Lower leg skin (tissue), 4 donors: ENCODE data around the gene SMARCE1. TPM values are rescaled to one million over a fixed set of nuclear protein-coding genes. Genes with fewer than 3 reads are reported as not detected.

Experiments used
- DNase-seq, 2 donors: peaks; one replicate each; pipeline ENCODE4 v3.0.0-alpha.2; 2019; ENCODE audit warnings: low spot score in 2 of 2
- H3K4me3 ChIP-seq: fragments of 200-600 bp; sonication (generic); 2 replicates; pipeline ENCODE4 v1.5.1; 2017; ENCODE audit warnings: mild to moderate bottlenecking, low read depth; ENCODE audit not compliant: poor library complexity, severe bottlenecking
- POLR2A ChIP-seq, 2 donors: fragments of 450-650 bp; IDR thresholded peaks; one replicate each; pipeline ENCODE4 v1.6.1; 2016 to 2017; ENCODE audit warnings: antibody characterized with exemption in 2 of 2, mild to moderate bottlenecking in 1 of 2, moderate library complexity in 1 of 2
- WGBS, 2 donors: methylation state at CpG; one replicate each; pipeline ENCODE4 v1.1.5; 2018; 5-methylcytosine and 5-hydroxymethylcytosine counted together
- intact Hi-C: fragments of 100-400 bp; cut with DNase I; formaldehyde crosslinking; loops from one replicate; pipeline ENCODE4 v1.15.0; 2023; ENCODE audit warnings: low total_unique reads
- total RNA-seq, 4 donors: library from RNA; depleted of rRNA; stranded (reverse); fragments of >200 nt; gene quantifications; one replicate each; pipeline ENCODE4 v1.1.0, GENCODE V29; 2016
- TF ChIP-seq, protein P1 (sequence below), 3 donors: fragments of 450-650 bp; IDR thresholded peaks; one replicate each; pipeline ENCODE4 v1.5.1; 2016; ENCODE audit warnings: antibody characterized with exemption in 3 of 3, mild to moderate bottlenecking in 3 of 3, moderate library complexity in 2 of 3

Gene SMARCE1
- total RNA-seq, 4 donors from 2014 or later = 63.2 to 77.2 (median 67.6) TPM

DNA sequence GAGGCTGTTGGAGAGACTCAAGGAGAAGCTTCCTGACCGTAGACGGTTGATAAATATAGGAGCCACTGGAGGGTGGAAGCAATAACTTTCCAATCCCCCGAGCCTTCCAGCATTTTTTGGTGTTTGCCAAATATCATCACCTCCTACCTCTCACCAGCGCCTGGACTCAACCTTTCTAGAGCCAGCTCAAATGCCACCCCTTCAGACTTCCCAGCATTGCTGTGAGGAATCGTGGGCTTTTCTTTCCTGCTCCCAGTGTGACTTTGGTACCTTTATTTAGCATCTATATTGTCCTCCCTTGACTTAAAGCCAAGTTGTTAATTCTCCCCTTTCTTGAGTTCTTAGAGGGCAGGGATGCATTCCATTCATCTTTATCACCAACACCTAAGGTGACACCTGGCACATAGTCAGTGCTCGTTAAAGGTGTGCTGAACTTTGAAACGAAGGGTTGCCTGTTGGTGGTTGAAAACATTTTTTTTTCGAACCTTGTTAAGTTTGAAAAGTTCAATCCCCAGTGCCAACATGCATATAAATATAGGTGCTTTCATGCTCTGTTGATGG, 47.1 kb downstream of the SMARCE1 start:
- WGBS, 2 donors = 53 to 59% methylated on average over 8 of the region's 8 CpGs
- DNase-seq = no peak
- no peak overlapping the region for H3K4me3 ChIP-seq
- intact Hi-C loops = no loop called here
- TF ChIP-seq POLR2A (IDR thresholded peaks at IDR 0.05) = no peak
- TF ChIP-seq, protein P1, sequence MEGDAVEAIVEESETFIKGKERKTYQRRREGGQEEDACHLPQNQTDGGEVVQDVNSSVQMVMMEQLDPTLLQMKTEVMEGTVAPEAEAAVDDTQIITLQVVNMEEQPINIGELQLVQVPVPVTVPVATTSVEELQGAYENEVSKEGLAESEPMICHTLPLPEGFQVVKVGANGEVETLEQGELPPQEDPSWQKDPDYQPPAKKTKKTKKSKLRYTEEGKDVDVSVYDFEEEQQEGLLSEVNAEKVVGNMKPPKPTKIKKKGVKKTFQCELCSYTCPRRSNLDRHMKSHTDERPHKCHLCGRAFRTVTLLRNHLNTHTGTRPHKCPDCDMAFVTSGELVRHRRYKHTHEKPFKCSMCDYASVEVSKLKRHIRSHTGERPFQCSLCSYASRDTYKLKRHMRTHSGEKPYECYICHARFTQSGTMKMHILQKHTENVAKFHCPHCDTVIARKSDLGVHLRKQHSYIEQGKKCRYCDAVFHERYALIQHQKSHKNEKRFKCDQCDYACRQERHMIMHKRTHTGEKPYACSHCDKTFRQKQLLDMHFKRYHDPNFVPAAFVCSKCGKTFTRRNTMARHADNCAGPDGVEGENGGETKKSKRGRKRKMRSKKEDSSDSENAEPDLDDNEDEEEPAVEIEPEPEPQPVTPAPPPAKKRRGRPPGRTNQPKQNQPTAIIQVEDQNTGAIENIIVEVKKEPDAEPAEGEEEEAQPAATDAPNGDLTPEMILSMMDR (IDR thresholded peaks at IDR 0.05) = no peak

DNA sequence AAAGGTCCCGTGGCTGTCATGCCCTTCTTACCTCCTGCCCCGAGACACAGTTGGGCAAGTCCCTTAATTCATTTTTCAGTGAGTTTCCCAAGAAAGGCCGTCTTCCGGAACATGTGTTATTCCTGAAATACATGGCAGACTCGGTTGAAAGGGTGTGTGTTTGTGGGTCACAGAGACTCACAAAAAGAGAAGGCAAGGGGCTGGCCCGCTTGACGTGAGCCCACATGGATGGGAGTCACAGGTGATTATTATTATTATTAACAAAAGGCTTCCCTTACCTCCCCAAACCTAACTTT, 48.2 kb downstream of the SMARCE1 start:
- DNase-seq = no peak
- intact Hi-C loops = no loop called here
- 73 to 75% methylated on average over 7 of the region's 7 CpGs for WGBS, 2 donors
- TF ChIP-seq, protein P1 (IDR thresholded peaks at IDR 0.05) = no peak
- TF ChIP-seq POLR2A (IDR thresholded peaks at IDR 0.05) = no peak
- no peak overlapping the region for H3K4me3 ChIP-seq

DNA sequence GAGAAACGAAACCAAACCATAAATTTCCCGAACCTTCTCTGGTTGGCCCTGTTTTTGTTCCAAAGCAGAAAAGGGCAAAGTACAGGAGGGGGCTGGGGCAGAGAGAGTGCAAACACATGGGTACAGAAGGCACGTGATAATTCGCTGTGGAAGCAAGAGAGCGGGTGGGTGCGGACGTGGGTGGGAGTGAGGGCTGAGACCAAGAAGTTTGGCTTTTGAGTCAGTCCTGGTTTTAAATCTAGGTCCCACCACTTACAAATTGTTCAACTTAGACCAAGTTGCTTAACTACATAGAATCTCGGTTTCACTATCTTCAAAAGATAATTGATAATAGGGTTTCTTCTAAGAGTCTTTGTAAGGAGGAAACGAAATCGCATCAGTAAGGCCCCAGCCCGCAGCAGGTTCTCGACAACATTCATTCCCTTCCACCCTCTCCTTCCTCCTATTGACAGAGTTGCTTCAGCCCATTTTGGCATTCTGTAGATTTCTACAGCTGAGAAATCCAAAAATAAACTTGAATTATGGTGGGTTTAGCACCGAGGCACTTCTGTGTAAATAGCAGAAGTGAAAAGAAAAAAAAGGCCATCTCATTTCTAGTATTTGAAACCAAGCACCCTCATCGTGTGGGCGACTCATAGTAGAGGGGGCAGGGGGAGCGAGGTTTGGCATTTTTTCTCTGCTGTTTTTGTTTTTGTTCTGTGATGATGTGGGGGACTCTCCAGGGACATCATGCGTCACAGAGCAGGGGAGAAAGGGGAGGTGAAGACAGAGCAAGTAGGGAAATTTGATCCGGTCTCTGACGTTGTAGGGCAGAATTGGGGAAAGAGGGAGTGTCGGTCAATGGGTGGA, 48.8 kb downstream of the SMARCE1 start:
- no peak for TF ChIP-seq POLR2A (IDR thresholded peaks at IDR 0.05)
- TF ChIP-seq, protein P1 (IDR thresholded peaks at IDR 0.05) = no peak
- no peak for DNase-seq
- H3K4me3 ChIP-seq = no peak overlapping the region
- intact Hi-C loops = no loop called here
- 72 to 77% methylated on average over 20 of the region's 20 CpGs for WGBS, 2 donors

DNA sequence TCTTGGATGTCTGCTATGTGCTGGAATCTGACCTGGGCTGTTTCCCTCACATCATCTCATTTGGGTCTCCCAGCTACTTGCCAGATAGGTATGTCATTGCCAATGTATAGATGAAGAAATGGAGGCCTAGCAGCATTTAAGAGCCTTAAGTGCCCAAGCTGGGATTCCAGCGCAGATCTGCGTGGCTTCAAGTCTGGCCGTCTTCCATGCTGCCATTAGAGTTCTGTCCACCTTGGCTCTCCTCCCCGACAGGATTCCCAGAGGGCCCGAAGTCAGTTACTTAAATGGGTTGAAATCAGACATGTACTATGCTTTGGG, 49.4 kb downstream of the SMARCE1 start:
- intact Hi-C loops = no loop called here
- TF ChIP-seq POLR2A (IDR thresholded peaks at IDR 0.05) = no peak
- TF ChIP-seq, protein P1 (IDR thresholded peaks at IDR 0.05) = no peak
- H3K4me3 ChIP-seq = no peak overlapping the region
- 79 to 87% methylated on average over 5 of the region's 5 CpGs for WGBS, 2 donors
- DNase-seq = no peak

DNA sequence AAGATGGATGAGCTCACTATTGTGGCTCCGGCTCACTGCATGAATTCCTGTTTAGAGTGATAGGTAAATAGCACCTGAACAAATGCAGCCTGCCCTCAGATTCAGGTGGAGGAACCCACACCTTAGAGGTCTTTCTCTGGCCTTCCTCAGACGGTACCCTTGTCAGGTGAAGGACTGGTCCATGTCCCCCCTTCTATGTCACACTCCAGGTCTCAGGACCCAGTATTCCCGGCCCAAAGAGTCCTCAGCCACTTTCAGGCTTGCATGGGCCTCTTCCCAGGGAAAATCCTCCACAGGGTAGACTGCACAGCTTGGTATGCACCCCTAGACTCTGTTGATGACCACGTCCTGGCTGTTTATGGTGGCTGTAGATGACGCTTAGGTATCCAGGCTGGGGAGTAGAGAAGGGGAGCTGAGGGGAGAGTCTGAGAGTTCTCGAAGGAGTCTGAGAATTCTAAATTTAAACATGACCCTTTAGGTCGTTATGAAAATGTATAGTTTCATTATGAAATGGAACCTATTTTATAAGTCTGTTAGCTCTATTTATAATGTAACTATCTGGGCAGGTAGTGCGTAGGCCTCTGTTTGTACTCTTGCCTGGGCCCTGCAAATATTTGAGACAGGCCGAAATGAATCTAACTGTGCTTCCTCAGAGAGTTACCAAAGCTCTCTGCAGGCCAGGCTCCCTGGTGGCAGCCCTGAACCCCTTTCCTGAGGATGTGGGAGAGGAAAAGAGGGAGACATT, 49.9 kb downstream of the SMARCE1 start:
- WGBS, 2 donors = 94 to 97% methylated on average over 9 of the region's 9 CpGs

More for the DNA sequence above, 49.9 kb downstream of the SMARCE1 start:
- intact Hi-C loops = no loop called here
- no peak for DNase-seq
- H3K4me3 ChIP-seq = no peak overlapping the region
- TF ChIP-seq POLR2A (IDR thresholded peaks at IDR 0.05) = no peak
- TF ChIP-seq, protein P1 (IDR thresholded peaks at IDR 0.05) = no peak
